A549 (cell line): ENCODE data around the gene FANCG. TPM values are rescaled to one million over a fixed set of nuclear protein-coding genes. Genes with fewer than 3 reads are reported as not detected.

Source experiments
- ATAC-seq, 2 experiments: fragments of 200-7000 bp in 1 of 2; fragments of >200 bp in 1 of 2; cut with Nextera tagmentation in 1 of 2; cut with Tn5 transposase in 1 of 2; 3 replicates each; pipeline versions ENCODE4 v1.8.0 to v1.9.1; 2018 to 2020; ENCODE audit warnings: mild to moderate bottlenecking in 1 of 2, moderate library complexity in 1 of 2
- CTCF ChIA-PET: fragments of 300-600 bp; sonication (Branson Sonifier 250); formaldehyde crosslinking; extraction: SDS; loops from one replicate; lab custom pipeline; 2021; ENCODE audit warnings: antibody characterized with exemption, inconsistent platforms; lab: Yijun Ruan, JAX
- POLR2A ChIA-PET: fragments of 350-600 bp; formaldehyde crosslinking; extraction: SDS; loops from one replicate; lab custom pipeline; 2021; ENCODE audit warnings: antibody characterized with exemption, inconsistent platforms; lab: Yijun Ruan, JAX
- DNase-seq, 2 experiments: peaks; one replicate each; pipeline versions ENCODE4 v3.0.0 to v3.0.0-alpha.2; 2011 to 2016; ENCODE audit warnings: low read depth in 1 of 2, low spot score in 1 of 2
- FAIRE-seq: peaks from 2 replicates; lab custom pipeline; 2011; peaks lifted over from hg19 to GRCh38; lab: Jason Lieb, UNC
- H3K27ac ChIP-seq, 2 experiments: fragments of >200 bp; sonication (Bioruptor Twin); formaldehyde crosslinking; 3 replicates each; pipeline ENCODE4 v1.5.1; 2016 to 2017
- H3K4me1 ChIP-seq: fragments of >200 bp; sonication (Bioruptor Twin); formaldehyde crosslinking; 3 replicates; pipeline ENCODE4 v1.6.1; 2016
- H3K4me2 ChIP-seq: fragments of >200 bp; sonication (Bioruptor Twin); formaldehyde crosslinking; 3 replicates; pipeline ENCODE4 v1.6.1; 2016
- H3K4me3 ChIP-seq: fragments of >200 bp; sonication (Bioruptor Twin); formaldehyde crosslinking; 3 replicates; pipeline ENCODE4 v1.5.1; 2016
- H3K9me3 ChIP-seq: fragments of >200 bp; sonication (Bioruptor Twin); formaldehyde crosslinking; 3 replicates; pipeline ENCODE4 v1.6.1; 2016
- CHD4 ChIP-seq: fragments of 200-600 bp; sonication (generic); IDR thresholded peaks from 2 replicates; pipeline ENCODE4 v1.6.1; 2016; ENCODE audit warnings: antibody characterized with exemption, mild to moderate bottlenecking, borderline replicate concordance
- ELK1 ChIP-seq: fragments of 150-350 bp; IDR thresholded peaks from 2 replicates; pipeline ENCODE4 v1.6.1; 2014; ENCODE audit warnings: low read depth, mild to moderate bottlenecking, low read length
- FOSB ChIP-seq: fragments of 250-450 bp; sonication (Bioruptor Pico); IDR thresholded peaks from 2 replicates; pipeline ENCODE4 v1.5.0; 2020; ENCODE audit warnings: mild to moderate bottlenecking, moderate library complexity
- HEYL ChIP-seq: fragments of 250-450 bp; sonication (Bioruptor Pico); IDR thresholded peaks from 2 replicates; pipeline ENCODE4 v1.8.0; 2021; ENCODE audit warnings: mild to moderate bottlenecking, moderate library complexity
- HOXA7 ChIP-seq: fragments of 250-450 bp; sonication (Bioruptor Pico); IDR thresholded peaks from 2 replicates; pipeline ENCODE4 v1.5.0; 2020; ENCODE audit warnings: mild to moderate bottlenecking, moderate library complexity
- JUN ChIP-seq, 2 experiments: fragments of >200 bp; sonication (Bioruptor Twin); formaldehyde crosslinking; IDR thresholded peaks; 2 replicates in 1 of 2; 3 replicates in 1 of 2; pipeline ENCODE4 v1.6.1; 2016 to 2017
- KDM5A ChIP-seq: fragments of 200-600 bp; sonication (generic); IDR thresholded peaks from 2 replicates; pipeline ENCODE4 v1.6.1; 2016; ENCODE audit warnings: antibody characterized with exemption, mild to moderate bottlenecking
- MAZ ChIP-seq: fragments of 150-350 bp; IDR thresholded peaks from 2 replicates; pipeline ENCODE4 v1.6.1; 2014; ENCODE audit warnings: antibody characterized with exemption, low read depth, low read length, borderline replicate concordance
- NR3C1 ChIP-seq: fragments of >200 bp; sonication (Bioruptor Twin); formaldehyde crosslinking; IDR thresholded peaks from 3 replicates; pipeline ENCODE4 v1.6.1; 2017
- PHF8 ChIP-seq: fragments of 200-600 bp; sonication (generic); IDR thresholded peaks from 2 replicates; pipeline ENCODE4 v1.6.1; 2016; ENCODE audit warnings: low read depth, mild to moderate bottlenecking, antibody characterized with exemption, moderate library complexity, borderline replicate concordance
- POLR2A ChIP-seq: IDR thresholded peaks from 2 replicates; pipeline ENCODE4 v1.6.1; 2012; ENCODE audit warnings: mild to moderate bottlenecking, low read length
- RARB ChIP-seq: fragments of 250-450 bp; sonication (Bioruptor Pico); IDR thresholded peaks from 2 replicates; pipeline ENCODE4 v1.8.0; 2021; ENCODE audit warnings: mild to moderate bottlenecking, moderate library complexity
- RFX5 ChIP-seq: fragments of 450-650 bp; IDR thresholded peaks from 2 replicates; pipeline ENCODE4 v1.7.1; 2014; ENCODE audit warnings: antibody characterized with exemption, mild to moderate bottlenecking, moderate library complexity
- RNF2 ChIP-seq: fragments of 200-600 bp; sonication (generic); IDR thresholded peaks from 2 replicates; pipeline ENCODE4 v1.6.1; 2016; ENCODE audit warnings: low read depth, mild to moderate bottlenecking, antibody characterized with exemption, moderate library complexity, borderline replicate concordance
- ZC3H11A ChIP-seq: fragments of 450-650 bp; IDR thresholded peaks from 2 replicates; pipeline ENCODE4 v1.6.1; 2014; ENCODE audit warnings: antibody characterized with exemption, mild to moderate bottlenecking
- WGBS: methylation state at CpG from one replicate; pipeline ENCODE4 v1.1.6; 2017; ENCODE audit errors: missing lambda C conversion rate; 5-methylcytosine and 5-hydroxymethylcytosine counted together
- polyA plus RNA-seq, 4 experiments: library from polyadenylated mRNA; depleted of rRNA in 3 of 4; stranded (reverse); fragments of >200 nt; fragmentation: RNase III in 1 of 4; extraction: RNeasy Plus Mini Kit Qiagen cat#74134 plus additional on column Dnase treatment in 1 of 4; gene quantifications; 2 replicates in 3 of 4; 3 replicates in 1 of 4; pipeline ENCODE4 v1.2.3, GENCODE V29; 2011 to 2017
- TF ChIP-seq, protein P1 (sequence below): IDR thresholded peaks from 2 replicates; pipeline ENCODE4 v1.6.1; 2012; ENCODE audit warnings: low read depth, borderline replicate concordance
- TF ChIP-seq, protein P2 (sequence below): IDR thresholded peaks from 2 replicates; pipeline ENCODE4 v1.6.1; 2012
- TF ChIP-seq, protein P3 (sequence below): fragments of 250-450 bp; sonication (Bioruptor Pico); IDR thresholded peaks from 2 replicates; pipeline ENCODE4 v1.5.0; 2020; ENCODE audit warnings: low read depth, mild to moderate bottlenecking, moderate library complexity
- TF ChIP-seq, protein P4 (sequence below): fragments of 200-600 bp; sonication (generic); IDR thresholded peaks from 2 replicates; pipeline ENCODE4 v1.6.1; 2016; ENCODE audit warnings: antibody characterized with exemption, mild to moderate bottlenecking, moderate library complexity

Gene FANCG
- polyA plus RNA-seq, 2 of the 4 experiments (the other 2 are of a cell fraction) = 34.9 to 53.5 TPM

DNA sequence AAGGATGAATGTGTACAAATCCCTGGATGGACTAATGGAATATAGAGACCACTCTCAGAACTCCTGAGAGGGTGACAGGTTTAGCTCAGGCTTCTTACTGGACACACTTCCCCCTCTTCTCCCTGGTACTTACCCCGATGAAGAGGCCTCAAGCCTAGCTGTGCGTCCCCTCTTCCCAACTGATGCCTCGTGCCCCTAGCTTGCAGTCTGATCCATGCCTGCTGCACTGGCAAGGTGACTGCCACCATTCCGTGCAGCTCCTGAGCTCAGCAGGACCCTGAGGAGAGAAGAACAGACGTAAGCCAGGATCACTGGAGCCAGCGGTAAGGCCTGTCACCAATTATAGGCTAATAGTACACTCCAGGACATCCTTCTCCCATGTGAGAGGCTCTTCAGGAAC lies 28.7 kb upstream of the FANCG start:
- TF ChIP-seq, protein P1, sequence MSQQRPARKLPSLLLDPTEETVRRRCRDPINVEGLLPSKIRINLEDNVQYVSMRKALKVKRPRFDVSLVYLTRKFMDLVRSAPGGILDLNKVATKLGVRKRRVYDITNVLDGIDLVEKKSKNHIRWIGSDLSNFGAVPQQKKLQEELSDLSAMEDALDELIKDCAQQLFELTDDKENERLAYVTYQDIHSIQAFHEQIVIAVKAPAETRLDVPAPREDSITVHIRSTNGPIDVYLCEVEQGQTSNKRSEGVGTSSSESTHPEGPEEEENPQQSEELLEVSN = no peak
- no peak for TF ChIP-seq HOXA7 (CRISPR knock-in tag)
- TF ChIP-seq ELK1 = no peak
- no peak for TF ChIP-seq KDM5A
- no peak for TF ChIP-seq RNF2
- no peak for TF ChIP-seq CHD4
- no peak for TF ChIP-seq PHF8
- TF ChIP-seq MAZ = no peak
- TF ChIP-seq, protein P2, sequence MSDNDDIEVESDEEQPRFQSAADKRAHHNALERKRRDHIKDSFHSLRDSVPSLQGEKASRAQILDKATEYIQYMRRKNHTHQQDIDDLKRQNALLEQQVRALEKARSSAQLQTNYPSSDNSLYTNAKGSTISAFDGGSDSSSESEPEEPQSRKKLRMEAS = no peak
- no peak for TF ChIP-seq POLR2A
- TF ChIP-seq, protein P3, sequence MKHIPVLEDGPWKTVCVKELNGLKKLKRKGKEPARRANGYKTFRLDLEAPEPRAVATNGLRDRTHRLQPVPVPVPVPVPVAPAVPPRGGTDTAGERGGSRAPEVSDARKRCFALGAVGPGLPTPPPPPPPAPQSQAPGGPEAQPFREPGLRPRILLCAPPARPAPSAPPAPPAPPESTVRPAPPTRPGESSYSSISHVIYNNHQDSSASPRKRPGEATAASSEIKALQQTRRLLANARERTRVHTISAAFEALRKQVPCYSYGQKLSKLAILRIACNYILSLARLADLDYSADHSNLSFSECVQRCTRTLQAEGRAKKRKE (CRISPR knock-in tag) = no peak
- TF ChIP-seq ZC3H11A = no peak
- TF ChIP-seq JUN (IDR thresholded peaks at IDR 0.05) = no peak
- TF ChIP-seq NR3C1 = no peak
- no peak for TF ChIP-seq RARB
- TF ChIP-seq HEYL (CRISPR knock-in tag) = no peak
- TF ChIP-seq FOSB (CRISPR knock-in tag) = no peak
- TF ChIP-seq, protein P4, sequence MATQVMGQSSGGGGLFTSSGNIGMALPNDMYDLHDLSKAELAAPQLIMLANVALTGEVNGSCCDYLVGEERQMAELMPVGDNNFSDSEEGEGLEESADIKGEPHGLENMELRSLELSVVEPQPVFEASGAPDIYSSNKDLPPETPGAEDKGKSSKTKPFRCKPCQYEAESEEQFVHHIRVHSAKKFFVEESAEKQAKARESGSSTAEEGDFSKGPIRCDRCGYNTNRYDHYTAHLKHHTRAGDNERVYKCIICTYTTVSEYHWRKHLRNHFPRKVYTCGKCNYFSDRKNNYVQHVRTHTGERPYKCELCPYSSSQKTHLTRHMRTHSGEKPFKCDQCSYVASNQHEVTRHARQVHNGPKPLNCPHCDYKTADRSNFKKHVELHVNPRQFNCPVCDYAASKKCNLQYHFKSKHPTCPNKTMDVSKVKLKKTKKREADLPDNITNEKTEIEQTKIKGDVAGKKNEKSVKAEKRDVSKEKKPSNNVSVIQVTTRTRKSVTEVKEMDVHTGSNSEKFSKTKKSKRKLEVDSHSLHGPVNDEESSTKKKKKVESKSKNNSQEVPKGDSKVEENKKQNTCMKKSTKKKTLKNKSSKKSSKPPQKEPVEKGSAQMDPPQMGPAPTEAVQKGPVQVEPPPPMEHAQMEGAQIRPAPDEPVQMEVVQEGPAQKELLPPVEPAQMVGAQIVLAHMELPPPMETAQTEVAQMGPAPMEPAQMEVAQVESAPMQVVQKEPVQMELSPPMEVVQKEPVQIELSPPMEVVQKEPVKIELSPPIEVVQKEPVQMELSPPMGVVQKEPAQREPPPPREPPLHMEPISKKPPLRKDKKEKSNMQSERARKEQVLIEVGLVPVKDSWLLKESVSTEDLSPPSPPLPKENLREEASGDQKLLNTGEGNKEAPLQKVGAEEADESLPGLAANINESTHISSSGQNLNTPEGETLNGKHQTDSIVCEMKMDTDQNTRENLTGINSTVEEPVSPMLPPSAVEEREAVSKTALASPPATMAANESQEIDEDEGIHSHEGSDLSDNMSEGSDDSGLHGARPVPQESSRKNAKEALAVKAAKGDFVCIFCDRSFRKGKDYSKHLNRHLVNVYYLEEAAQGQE = no peak
- no peak for TF ChIP-seq RFX5
- ChIA-PET POLR2A (interaction anchor here (1.1 kb wide), 1 partner anchor 12 kb away, joined by 3 read pairs; no protein-coding TSS in a partner anchor), CTCF (interaction anchor here (0.7 to 15.8 kb wide), 3 partner anchors 13 to 368 kb away, joined by 4 to 110 read pairs (median 4); partner anchors contain the start of gene PIGO)
- no peak for DNase-seq
- ATAC-seq = no peak
- FAIRE-seq = no peak
- WGBS = 91% methylated on average over 6 of the region's 6 CpGs
- Histone ChIP-seq H3K27ac (no peak overlapping the region), H3K4me1 (peaks cover 33% of the 10 kb centered on the region), H3K4me3 (no peak overlapping the region), H3K4me2 (no peak overlapping the region), H3K9me3 (no peaks in the 10 kb centered on the region)
